PC-3 (cell line): ENCODE measurements around the gene CREBL2. TPM values are rescaled to one million over a fixed set of nuclear protein-coding genes. Genes with fewer than 3 reads are reported as not detected.

ENCODE experiments used
- ATAC-seq: fragments of 200-7000 bp; cut with Tn5 transposase; 2 replicates; pipeline ENCODE4 v1.9.1; 2020; ENCODE audit warnings: mild to moderate bottlenecking, moderate library complexity
- BruUV-seq: library from RNA; stranded (reverse); fragments of 400-500 nt; replicated peaks from 2 replicates; lab custom pipeline; 2021; lab: Mats Ljungman, UMichigan
- CTCF ChIA-PET: fragments of 300-600 bp; sonication (Branson Sonifier 250); formaldehyde crosslinking; loops from one replicate; lab custom pipeline; 2022; ENCODE audit warnings: antibody characterized with exemption; lab: Charles Lee
- POLR2A ChIA-PET: fragments of 300-600 bp; sonication (Branson Sonifier 250); formaldehyde crosslinking; loops from one replicate; lab custom pipeline; 2022; ENCODE audit warnings: antibody characterized with exemption; ENCODE audit not compliant: unreplicated experiment; lab: Charles Lee
- DNase-seq: peaks from one replicate; pipeline ENCODE4 v3.0.0-alpha.2; 2015
- H2AFZ ChIP-seq: fragments of 300-600 bp; sonication (generic); 2 replicates; pipeline ENCODE4 v1.6.0; 2016; ENCODE audit warnings: antibody characterized with exemption, low read length
- H3F3A ChIP-seq: fragments of 300-600 bp; sonication (generic); one replicate; pipeline ENCODE4 v1.6.0; 2017; ENCODE audit warnings: antibody characterized with exemption, low read length, control low read depth, mild to moderate bottlenecking; ENCODE audit not compliant: unreplicated experiment
- H3K27ac ChIP-seq: fragments of 300-600 bp; sonication (generic); 2 replicates; pipeline ENCODE4 v1.5.1; 2016; ENCODE audit warnings: mild to moderate bottlenecking, low read length
- H3K27me3 ChIP-seq: fragments of 300-600 bp; sonication (generic); 2 replicates; pipeline ENCODE4 v1.6.1; 2016; ENCODE audit warnings: low read length, mixed read lengths
- H3K36me3 ChIP-seq: fragments of 300-600 bp; sonication (generic); 2 replicates; pipeline ENCODE4 v1.6.1; 2016; ENCODE audit warnings: low read depth, mixed run types, low read length, mixed read lengths
- H3K4me1 ChIP-seq: fragments of 300-600 bp; sonication (generic); 2 replicates; pipeline ENCODE4 v1.5.1; 2016; ENCODE audit warnings: low read length; ENCODE audit not compliant: insufficient read depth
- H3K4me2 ChIP-seq: fragments of 300-600 bp; sonication (generic); 2 replicates; pipeline ENCODE4 v1.6.0; 2016; ENCODE audit warnings: low read length
- H3K4me3 ChIP-seq: fragments of 300-600 bp; sonication (generic); 2 replicates; pipeline ENCODE4 v1.5.1; 2016; ENCODE audit warnings: mild to moderate bottlenecking, low read length, mixed read lengths
- H3K79me2 ChIP-seq: fragments of 300-600 bp; sonication (generic); 2 replicates; pipeline ENCODE4 v1.6.1; 2017; ENCODE audit warnings: low read length, mixed read lengths
- H3K9ac ChIP-seq: fragments of 300-600 bp; sonication (generic); 2 replicates; pipeline ENCODE4 v1.6.0; 2016; ENCODE audit warnings: mild to moderate bottlenecking, low read length
- H3K9me2 ChIP-seq: fragments of 300-600 bp; sonication (generic); replicated peaks from 2 replicates; pipeline ENCODE4 v1.6.1; 2016; ENCODE audit warnings: mixed run types, low read length, mixed read lengths
- H3K9me3 ChIP-seq: fragments of 300-600 bp; sonication (generic); 2 replicates; pipeline ENCODE4 v1.6.1; 2016; ENCODE audit warnings: low read length, mixed read lengths
- H4K20me1 ChIP-seq: fragments of 300-600 bp; sonication (generic); 2 replicates; pipeline ENCODE4 v1.6.1; 2016; ENCODE audit warnings: low read length, mixed read lengths
- CTCF ChIP-seq: fragments of 300-600 bp; sonication (generic); conservative IDR thresholded peaks from 2 replicates; pipeline ENCODE4 v1.5.1; 2017; ENCODE audit warnings: antibody characterized with exemption, low read depth, mild to moderate bottlenecking, low read length
- EZH2 ChIP-seq: fragments of 300-600 bp; sonication (generic); IDR thresholded peaks from one replicate; pipeline ENCODE4 v1.6.1; 2017; ENCODE audit warnings: antibody characterized with exemption, mild to moderate bottlenecking, low read length; ENCODE audit not compliant: unreplicated experiment
- EZH2phosphoT487 ChIP-seq: fragments of 300-600 bp; sonication (generic); IDR thresholded peaks from 2 replicates; pipeline ENCODE4 v1.6.1; 2018; ENCODE audit warnings: mild to moderate bottlenecking, antibody characterized with exemption, low read length, borderline replicate concordance
- intact Hi-C: fragments of 100-400 bp; cut with micrococcal nuclease; formaldehyde crosslinking; loops from 2 replicates; pipeline ENCODE4 v1.9.0; 2023
- total RNA-seq: library from RNA; depleted of rRNA; stranded (reverse); fragments of >200 nt; gene quantifications from 2 replicates; pipeline ENCODE4 v1.2.3, GENCODE V29; 2014

The CREBL2 gene
- total RNA-seq, 1 experiment from 2014 or later: 14.2 TPM

GRCh38 chr12:12668005-12668404, 56.3 kb downstream of the CREBL2 start:
- Histone ChIP-seq H3K9me2 (no peaks in the 10 kb centered on the region), H3K9ac (no peak overlapping the region), H3K27ac (no peak overlapping the region), H3F3A (no peaks in the 10 kb centered on the region), H3K27me3 (no peaks in the 10 kb centered on the region), H3K79me2 (no peaks in the 10 kb centered on the region), H4K20me1 (no peaks in the 10 kb centered on the region), H3K4me1 (peaks cover 11% of the 10 kb centered on the region), H3K36me3 (no peaks in the 10 kb centered on the region), H2AFZ (no peak overlapping the region), H3K9me3 (no peaks in the 10 kb centered on the region), H3K4me2 (no peak overlapping the region), H3K4me3 (no peak overlapping the region)
- TF ChIP-seq EZH2phosphoT487 (no peak), CTCF (no peak), EZH2 (no peak)
- ChIA-PET POLR2A (interaction anchor here (0.6 kb wide), 1 partner anchor 299 kb away, joined by 3 read pairs; no protein-coding TSS in a partner anchor), CTCF (interaction anchor here (0.5 kb wide), 1 partner anchor 311 kb away, joined by 3 read pairs; the partner anchor contains the start of gene BORCS5)
- peak; percentile 37; the same call in 1 of the 2 replicates for ATAC-seq
- DNase-seq: no peak
- BruUV-seq: no TSS peak
- intact Hi-C loops: no loop called here

GRCh38 chr12:12669020-12669419, 57.3 kb downstream of the CREBL2 start:
- ChIA-PET CTCF (no interaction called here), POLR2A (no interaction called here)
- H4K20me1 ChIP-seq: no peaks in the 10 kb centered on the region
- no peaks in the 10 kb centered on the region for H3K9me2 ChIP-seq
- H3K36me3 ChIP-seq: no peaks in the 10 kb centered on the region
- peaks cover 18% of the 10 kb centered on the region for H3K4me1 ChIP-seq
- no peaks in the 10 kb centered on the region for H3K79me2 ChIP-seq
- no peak overlapping the region for H3K4me3 ChIP-seq
- H3K9me3 ChIP-seq: no peaks in the 10 kb centered on the region
- no peak overlapping the region for H3K27ac ChIP-seq
- no TSS peak for BruUV-seq
- no peaks in the 10 kb centered on the region for H3K27me3 ChIP-seq
- H3F3A ChIP-seq: no peaks in the 10 kb centered on the region
- TF ChIP-seq EZH2 (no peak), EZH2phosphoT487 (no peak), CTCF (no peak)
- DNase-seq (no peak), ATAC-seq (no peak)
- H3K4me2 ChIP-seq: no peak overlapping the region
- intact Hi-C loops: no loop called here
- no peak overlapping the region for H2AFZ ChIP-seq
- no peak overlapping the region for H3K9ac ChIP-seq

- ATAC-seq: peak; percentile 13; the same call in 1 of the 2 replicates
- H3K9me2 ChIP-seq: no peaks in the 10 kb centered on the region
Measured at GRCh38 chr12:12671850-12672660, 60.4 kb downstream of the CREBL2 start.

More at GRCh38 chr12:12671850-12672660, 60.4 kb downstream of the CREBL2 start:
- Histone ChIP-seq H3K79me2 (no peaks in the 10 kb centered on the region), H3K9ac (no peak overlapping the region), H3K4me3 (no peak overlapping the region), H3F3A (no peaks in the 10 kb centered on the region), H4K20me1 (no peaks in the 10 kb centered on the region), H3K9me3 (no peaks in the 10 kb centered on the region), H3K4me2 (peak overlapping the region; percentile 27), H3K27me3 (no peaks in the 10 kb centered on the region), H2AFZ (no peak overlapping the region), H3K4me1 (peaks cover 18% of the 10 kb centered on the region), H3K36me3 (no peaks in the 10 kb centered on the region), H3K27ac (no peak overlapping the region)
- ChIA-PET POLR2A (interaction anchor here (0.5 kb wide), 1 partner anchor 43 kb away, joined by 3 read pairs; no protein-coding TSS in a partner anchor), CTCF (no interaction called here)
- no TSS peak for BruUV-seq
- DNase-seq: peak; percentile 46
- TF ChIP-seq CTCF: no peak
- no peak for TF ChIP-seq EZH2phosphoT487
- no peak for TF ChIP-seq EZH2
- intact Hi-C loops: no loop called here
